ENCODE measurements around the gene CYP2W1. TPM values are rescaled to one million over a fixed set of nuclear protein-coding genes. Genes with fewer than 3 reads are reported as not detected.
"Not testable (repeated sequence)": the region's sequence is repeated elsewhere in the genome, so short reads cannot be mapped to it uniquely, and the experiment has no call there.

Gene CYP2W1
- total RNA-seq, 6 experiments from 2014 or later = 0.15 to 0.25 TPM; not detected in 4

DNA sequence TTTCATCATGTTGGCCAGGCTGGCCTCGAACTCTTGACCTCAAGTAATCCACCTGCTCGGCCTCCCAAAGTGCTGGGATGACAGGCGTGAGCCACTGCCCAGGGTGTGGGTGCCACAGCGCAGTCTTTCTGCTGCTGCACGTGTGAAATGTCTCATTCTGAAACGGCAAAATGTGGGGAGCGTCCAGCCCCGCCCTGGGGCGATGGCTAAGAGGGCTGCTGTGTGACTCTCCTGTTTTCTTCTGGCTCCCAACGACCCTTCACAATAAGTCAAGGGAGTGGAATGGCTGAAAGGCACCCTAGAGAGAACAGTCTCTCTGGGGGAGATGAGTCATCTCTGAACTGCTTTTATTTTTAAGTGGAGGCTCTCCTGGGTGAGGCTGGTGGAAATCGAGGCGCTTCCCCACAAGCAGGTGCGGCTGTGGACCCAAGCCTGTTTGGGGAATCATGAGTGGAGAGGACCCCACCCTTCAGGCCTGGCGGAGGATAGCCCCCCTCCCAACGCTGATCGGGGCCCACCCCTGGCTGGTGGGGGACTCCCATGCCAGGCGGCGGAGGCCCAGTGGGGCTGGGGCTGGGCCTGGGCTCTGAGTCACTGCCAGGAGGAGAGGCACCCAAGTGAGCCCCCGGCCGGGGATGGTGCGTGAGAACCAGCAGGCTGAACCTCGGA lies 46.5 kb upstream of the CYP2W1 start:
- Mint-ChIP-seq H3K4me1 (ENCODE audit: low read depth) (peaks cover 5% of the 10 kb centered on the region; the same call in 1 of the 2 replicates), H3K9me3 (no peaks in the 10 kb centered on the region), H3K36me3 (ENCODE audit: low read depth) (no peaks in the 10 kb centered on the region), H3K4me3 (no peak overlapping the region), H3K27me3 (ENCODE audit: insufficient read depth) (peaks cover 9% of the 10 kb centered on the region), H3K27ac (no peak overlapping the region)
- TF ChIP-seq, protein P1, sequence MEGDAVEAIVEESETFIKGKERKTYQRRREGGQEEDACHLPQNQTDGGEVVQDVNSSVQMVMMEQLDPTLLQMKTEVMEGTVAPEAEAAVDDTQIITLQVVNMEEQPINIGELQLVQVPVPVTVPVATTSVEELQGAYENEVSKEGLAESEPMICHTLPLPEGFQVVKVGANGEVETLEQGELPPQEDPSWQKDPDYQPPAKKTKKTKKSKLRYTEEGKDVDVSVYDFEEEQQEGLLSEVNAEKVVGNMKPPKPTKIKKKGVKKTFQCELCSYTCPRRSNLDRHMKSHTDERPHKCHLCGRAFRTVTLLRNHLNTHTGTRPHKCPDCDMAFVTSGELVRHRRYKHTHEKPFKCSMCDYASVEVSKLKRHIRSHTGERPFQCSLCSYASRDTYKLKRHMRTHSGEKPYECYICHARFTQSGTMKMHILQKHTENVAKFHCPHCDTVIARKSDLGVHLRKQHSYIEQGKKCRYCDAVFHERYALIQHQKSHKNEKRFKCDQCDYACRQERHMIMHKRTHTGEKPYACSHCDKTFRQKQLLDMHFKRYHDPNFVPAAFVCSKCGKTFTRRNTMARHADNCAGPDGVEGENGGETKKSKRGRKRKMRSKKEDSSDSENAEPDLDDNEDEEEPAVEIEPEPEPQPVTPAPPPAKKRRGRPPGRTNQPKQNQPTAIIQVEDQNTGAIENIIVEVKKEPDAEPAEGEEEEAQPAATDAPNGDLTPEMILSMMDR (IDR thresholded peaks at IDR 0.05) = no peak
- DNase-seq = no peak

DNA sequence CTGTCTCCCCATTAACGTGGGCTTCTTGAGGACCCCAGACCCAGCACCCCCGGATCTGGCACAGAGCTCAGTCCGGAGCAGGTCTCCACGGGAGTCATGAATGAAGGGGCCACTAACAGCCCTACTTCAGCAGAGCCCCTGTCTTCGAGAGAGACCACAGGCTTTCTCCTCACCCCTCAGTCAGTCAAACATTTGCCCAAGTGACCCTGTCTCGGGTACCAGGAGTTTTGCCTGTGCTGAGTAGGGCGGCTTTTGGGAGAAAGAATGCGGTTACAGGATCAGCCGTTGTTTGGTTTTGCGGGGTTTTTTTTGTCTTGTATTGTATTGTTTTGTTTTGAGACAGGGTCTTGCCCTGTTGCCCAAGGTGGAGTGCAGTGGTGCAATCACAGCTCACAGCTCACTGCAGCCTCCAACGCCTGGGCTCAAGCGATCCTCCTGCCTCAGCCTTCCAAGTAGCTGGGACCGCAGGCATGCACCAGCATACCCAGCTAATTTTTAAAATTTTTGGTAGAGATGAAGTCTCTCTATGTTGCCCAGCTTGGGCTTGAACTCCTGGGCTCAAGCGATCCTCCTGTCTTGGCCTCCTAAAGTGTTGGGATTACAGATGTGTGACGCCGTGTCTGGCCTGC lies 45.0 kb upstream of the CYP2W1 start:
- Mint-ChIP-seq H3K36me3 (ENCODE audit: low read depth) (no peaks in the 10 kb centered on the region), H3K27me3 (ENCODE audit: insufficient read depth) (peaks cover 7% of the 10 kb centered on the region), H3K4me1 (ENCODE audit: low read depth) (peaks cover 5% of the 10 kb centered on the region; the same call in 1 of the 2 replicates), H3K4me3 (no peak overlapping the region), H3K27ac (no peak overlapping the region), H3K9me3 (no peaks in the 10 kb centered on the region)
- TF ChIP-seq, protein P1 (IDR thresholded peaks at IDR 0.05) = no peak
- DNase-seq = no peak

DNA sequence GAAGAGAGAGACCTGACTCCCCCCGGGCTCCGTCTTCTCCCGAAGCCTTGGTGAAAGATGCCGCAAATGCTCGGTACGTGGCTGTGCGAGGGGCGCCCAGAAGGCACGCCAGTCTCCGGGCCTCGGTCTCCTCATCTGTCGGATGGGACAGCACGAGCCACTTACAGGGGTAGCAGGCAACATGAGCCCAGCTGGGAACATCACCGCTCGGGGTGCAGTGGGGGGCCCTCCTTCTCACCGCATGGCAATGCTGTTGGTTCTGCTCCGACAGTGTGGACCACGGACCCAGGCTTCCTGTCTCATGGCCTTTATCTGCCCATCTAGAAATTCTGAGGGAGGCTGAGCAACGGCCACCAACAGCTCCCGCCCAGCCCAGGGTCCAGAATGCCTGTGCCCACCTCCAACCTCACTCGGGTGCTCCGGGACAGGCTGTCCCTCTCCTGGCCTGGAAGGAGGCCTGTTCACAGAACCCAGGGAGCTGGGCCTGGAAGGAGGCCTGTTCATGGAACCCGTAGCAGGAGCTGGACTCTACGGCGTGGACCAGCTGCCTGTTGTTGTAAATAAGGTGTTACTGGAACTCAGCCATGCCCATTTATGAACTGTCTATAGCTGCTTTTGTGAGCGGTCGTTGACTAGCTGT lies 44.3 kb upstream of the CYP2W1 start:
- TF ChIP-seq, protein P1 (IDR thresholded peaks at IDR 0.05) = no peak
- no peak for DNase-seq
- Mint-ChIP-seq H3K36me3 (ENCODE audit: low read depth) (no peaks in the 10 kb centered on the region), H3K9me3 (no peaks in the 10 kb centered on the region), H3K27me3 (ENCODE audit: insufficient read depth) (peaks cover 7% of the 10 kb centered on the region), H3K4me1 (ENCODE audit: low read depth) (peaks cover 5% of the 10 kb centered on the region; the same call in 1 of the 2 replicates), H3K27ac (no peak overlapping the region), H3K4me3 (no peak overlapping the region)

DNA sequence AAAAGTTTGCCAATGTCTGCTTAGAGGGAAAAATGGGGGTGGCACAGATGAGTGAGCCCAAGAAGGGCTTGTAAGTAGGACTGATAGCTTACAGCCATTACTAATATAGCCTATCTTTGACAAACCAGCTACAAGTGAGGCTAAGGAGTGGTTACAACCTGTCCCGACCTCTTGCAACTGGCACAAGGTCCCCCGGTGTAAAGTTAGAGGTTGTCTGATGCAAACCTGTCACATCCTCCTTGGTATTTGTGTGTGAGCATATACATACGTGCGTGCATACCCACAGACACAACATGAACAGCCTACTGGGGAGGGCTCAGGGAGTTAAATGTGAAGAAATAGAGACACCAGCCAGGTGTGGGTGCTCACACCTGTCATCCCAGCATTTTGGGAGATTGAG lies 43.1 kb upstream of the CYP2W1 start:
- no peak for DNase-seq
- TF ChIP-seq, protein P1 (IDR thresholded peaks at IDR 0.05) = no peak
- no peaks in the 10 kb centered on the region for H3K36me3 Mint-ChIP-seq (ENCODE audit: low read depth)
- H3K27me3 Mint-ChIP-seq (ENCODE audit: insufficient read depth) = peaks cover 7% of the 10 kb centered on the region
- H3K9me3 Mint-ChIP-seq = no peaks in the 10 kb centered on the region
- no peak overlapping the region for H3K27ac Mint-ChIP-seq
- peaks cover 5% of the 10 kb centered on the region; the same call in 1 of the 2 replicates for H3K4me1 Mint-ChIP-seq (ENCODE audit: low read depth)
- H3K4me3 Mint-ChIP-seq = no peak overlapping the region

DNA sequence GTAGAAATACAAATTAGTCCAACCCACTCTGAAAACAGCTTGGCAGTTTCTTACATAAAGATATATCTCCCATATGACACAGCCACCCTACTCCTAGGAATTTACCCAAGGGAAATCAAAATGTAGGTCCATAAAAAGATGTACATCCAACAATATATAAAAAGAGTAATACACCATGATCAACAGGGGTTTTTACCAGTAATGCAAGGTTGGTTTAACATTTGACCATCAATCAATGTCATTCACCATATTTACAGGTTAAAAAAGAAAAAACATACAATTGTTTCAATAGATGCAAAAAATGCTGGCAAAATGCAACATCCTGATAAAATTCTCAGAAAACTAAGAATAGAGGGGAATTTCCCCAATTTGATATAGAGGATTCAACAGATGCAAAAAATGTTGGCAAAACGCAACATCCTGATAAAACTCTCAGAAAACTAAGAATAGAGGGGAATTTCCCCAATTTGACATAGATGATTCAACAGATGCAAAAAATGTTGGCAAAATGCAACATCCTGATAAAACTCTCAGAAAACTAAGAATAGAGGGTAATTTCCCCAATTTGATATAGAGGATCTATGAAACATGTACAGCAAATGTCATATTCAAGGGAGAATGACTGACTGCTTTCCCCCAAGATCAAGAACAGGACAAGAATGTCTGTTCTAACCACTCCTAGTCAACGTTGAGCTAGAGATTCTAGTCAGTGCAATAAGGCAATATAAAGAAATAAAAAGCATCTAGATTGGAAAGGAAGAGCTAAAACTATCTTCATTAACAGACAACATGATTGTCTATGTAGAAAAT lies 42.2 kb upstream of the CYP2W1 start:
- DNase-seq = no peak
- TF ChIP-seq, protein P1 (IDR thresholded peaks at IDR 0.05) = no peak
- Mint-ChIP-seq H3K9me3 (no peaks in the 10 kb centered on the region), H3K4me3 (no peak overlapping the region), H3K4me1 (ENCODE audit: low read depth) (peaks cover 5% of the 10 kb centered on the region; the same call in 1 of the 2 replicates), H3K27me3 (ENCODE audit: insufficient read depth) (peaks cover 7% of the 10 kb centered on the region), H3K36me3 (ENCODE audit: low read depth) (no peaks in the 10 kb centered on the region), H3K27ac (no peak overlapping the region)

DNA sequence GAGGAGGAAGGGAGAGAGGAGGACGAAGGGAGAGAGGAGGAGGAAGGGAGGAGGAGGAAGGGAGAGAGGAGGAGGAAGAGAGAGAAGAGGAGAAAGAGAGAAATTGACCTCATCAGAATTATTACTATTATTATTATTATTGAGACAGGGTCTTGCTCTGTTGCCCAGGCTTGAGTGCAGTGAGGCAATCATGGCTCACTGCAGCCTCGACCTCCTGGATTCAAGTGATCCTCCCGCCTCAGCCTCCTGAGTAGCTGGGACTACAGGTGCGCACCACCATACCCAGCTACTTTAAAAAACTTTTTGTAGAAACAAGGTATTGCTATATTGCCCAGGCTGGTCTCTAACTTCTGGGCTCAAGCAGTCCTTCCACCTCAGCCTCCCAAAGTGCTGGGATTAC lies 39.2 kb upstream of the CYP2W1 start:
- not testable (repeated sequence) for H3K4me1 Mint-ChIP-seq (ENCODE audit: low read depth); H3K27ac Mint-ChIP-seq; H3K27me3 Mint-ChIP-seq (ENCODE audit: insufficient read depth); H3K36me3 Mint-ChIP-seq (ENCODE audit: low read depth); H3K4me3 Mint-ChIP-seq; H3K9me3 Mint-ChIP-seq; DNase-seq
